ENCODE data around the gene MAML2. TPM values are rescaled to one million over a fixed set of nuclear protein-coding genes. Genes with fewer than 3 reads are reported as not detected.
A peak's percentile ranks its signal among the peaks of the same experiment; 100 is the strongest.
"Not testable (repeated sequence)": the region's sequence is repeated elsewhere in the genome, so short reads cannot be mapped to it uniquely, and the experiment has no call there.

MAML2 gene
- total RNA-seq, 1 donor from 2014 or later, result 5.2 TPM

DNA sequence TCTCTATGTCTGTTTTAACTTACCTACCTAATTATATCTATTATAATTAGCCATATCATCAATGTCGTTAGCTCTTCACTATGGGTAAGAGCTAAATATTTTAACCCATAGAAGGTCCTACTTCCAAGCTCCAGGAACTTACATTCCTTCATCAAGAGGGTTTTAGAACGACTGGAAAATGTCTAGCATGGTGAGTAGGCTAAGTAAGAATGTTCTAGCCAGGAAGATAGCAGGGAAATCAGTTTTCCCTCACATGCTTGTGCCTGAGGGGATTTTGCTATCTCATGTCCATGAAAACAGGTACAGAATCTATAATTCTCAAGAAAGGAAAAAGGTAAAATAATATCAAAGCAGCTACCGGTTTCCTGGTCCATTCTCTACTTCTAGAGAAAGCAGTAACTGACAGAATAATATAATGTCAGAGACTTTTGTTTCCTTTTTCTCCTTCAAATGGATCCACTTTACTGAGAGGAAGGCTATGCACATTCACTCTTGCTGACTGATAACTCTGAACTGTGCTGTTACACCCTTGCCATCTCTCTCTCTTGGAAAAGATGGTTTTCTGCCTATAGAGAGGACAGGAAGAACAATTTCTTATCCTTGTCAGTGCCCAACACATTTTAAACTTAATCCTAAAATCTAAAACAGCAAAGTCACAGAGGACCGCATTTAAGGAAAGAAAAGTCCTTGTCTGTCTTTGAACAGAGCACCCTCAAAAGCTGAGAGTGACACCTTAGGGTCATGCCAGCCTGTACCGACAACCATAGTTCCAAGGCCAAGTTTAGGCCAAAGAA, 67.0 kb downstream of the MAML2 start:
- H3K9me3 ChIP-seq (ENCODE audit: control insufficient read depth in 3 of 3, low read length in 3 of 3), result no peaks in the 10 kb centered on the region
- no peak overlapping the region for H3K27ac ChIP-seq (ENCODE audit: low read depth, low read length)
- H3K4me3 ChIP-seq (ENCODE audit: low read length in 3 of 3), result no peak overlapping the region
- H3K9ac ChIP-seq (ENCODE audit: low read depth in 1 of 3, low read length in 3 of 3), result no peak overlapping the region
- H3K4me1 ChIP-seq (ENCODE audit: control insufficient read depth in 3 of 3, insufficient read depth in 3 of 3, low read length in 3 of 3), result peaks cover 0 to 4% (median 0%) of the 10 kb centered on the region in 3 donors
- H3K27me3 ChIP-seq (ENCODE audit: control insufficient read depth in 3 of 3, insufficient read depth in 3 of 3, low read length in 3 of 3), result no peaks in the 10 kb centered on the region
- H3K36me3 ChIP-seq (ENCODE audit: control insufficient read depth in 3 of 3, insufficient read depth in 3 of 3, low read length in 3 of 3), result no peaks in the 10 kb centered on the region

DNA sequence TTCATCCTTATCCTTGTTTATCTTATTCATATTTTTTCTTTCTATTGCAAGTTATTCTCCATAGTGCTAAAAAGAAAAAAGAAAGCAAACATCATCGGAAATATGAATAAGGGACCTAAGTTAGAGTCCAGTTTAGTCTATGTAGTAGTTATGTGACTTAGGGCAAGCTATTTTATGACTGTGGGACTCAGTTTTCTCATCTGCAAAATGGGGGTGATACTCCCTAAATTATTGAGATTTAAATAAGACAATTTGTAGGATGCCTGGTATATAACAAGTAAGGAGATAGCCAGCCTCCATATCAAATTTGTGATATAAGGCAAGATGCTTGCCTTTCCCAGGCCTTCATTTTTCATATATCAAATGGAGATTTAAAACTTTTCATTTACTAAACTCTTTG, 69.5 kb downstream of the MAML2 start:
- no peak overlapping the region for H3K4me3 ChIP-seq (ENCODE audit: low read length in 3 of 3)
- no peaks in the 10 kb centered on the region for H3K9me3 ChIP-seq (ENCODE audit: control insufficient read depth in 3 of 3, low read length in 3 of 3)
- no peak overlapping the region for H3K9ac ChIP-seq (ENCODE audit: low read depth in 1 of 3, low read length in 3 of 3)
- H3K27me3 ChIP-seq (ENCODE audit: control insufficient read depth in 3 of 3, insufficient read depth in 3 of 3, low read length in 3 of 3), result no peaks in the 10 kb centered on the region
- H3K27ac ChIP-seq (ENCODE audit: low read depth, low read length), result no peak overlapping the region
- no peaks in the 10 kb centered on the region for H3K36me3 ChIP-seq (ENCODE audit: control insufficient read depth in 3 of 3, insufficient read depth in 3 of 3, low read length in 3 of 3)
- H3K4me1 ChIP-seq (ENCODE audit: control insufficient read depth in 3 of 3, insufficient read depth in 3 of 3, low read length in 3 of 3), result peaks cover 0 to 4% (median 0%) of the 10 kb centered on the region in 3 donors

DNA sequence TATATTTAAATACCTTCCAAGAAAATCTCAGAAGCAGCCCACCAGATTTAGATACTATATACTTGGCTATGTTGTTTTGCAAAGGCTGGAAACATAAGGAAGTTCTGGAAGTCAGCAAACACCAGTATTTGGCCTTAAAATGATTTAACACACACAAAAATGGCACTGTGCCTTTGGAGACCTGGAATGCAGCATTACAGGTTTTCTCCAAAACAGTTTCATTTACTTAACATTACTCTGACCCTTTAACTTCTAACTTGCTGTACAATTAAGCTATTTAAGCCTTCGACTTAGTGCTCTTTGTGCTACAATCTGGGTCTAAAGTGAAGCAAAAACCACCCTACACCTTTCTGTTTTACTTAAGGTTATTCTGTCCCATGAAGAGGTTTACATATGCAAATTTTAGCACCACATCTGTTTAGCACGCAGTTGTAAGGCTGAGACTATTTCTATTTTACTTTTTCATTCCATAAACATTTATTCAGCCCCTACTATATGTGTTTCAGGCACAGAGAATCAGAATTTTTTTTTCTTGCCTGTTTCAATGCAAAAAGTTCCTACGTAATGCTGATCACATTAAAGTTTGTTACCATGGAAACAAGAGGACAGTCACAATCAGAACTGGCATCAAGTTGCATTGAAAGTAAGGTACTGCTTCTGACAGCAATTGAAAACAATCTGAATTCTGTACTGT, 70.3 kb downstream of the MAML2 start:
- Histone ChIP-seq H3K36me3 (ENCODE audit: control insufficient read depth in 3 of 3, insufficient read depth in 3 of 3, low read length in 3 of 3) (no peaks in the 10 kb centered on the region), H3K9ac (ENCODE audit: low read depth in 1 of 3, low read length in 3 of 3) (no peak overlapping the region), H3K9me3 (ENCODE audit: control insufficient read depth in 3 of 3, low read length in 3 of 3) (no peaks in the 10 kb centered on the region), H3K4me3 (ENCODE audit: low read length in 3 of 3) (no peak overlapping the region), H3K27ac (ENCODE audit: low read depth, low read length) (no peak overlapping the region), H3K4me1 (ENCODE audit: control insufficient read depth in 3 of 3, insufficient read depth in 3 of 3, low read length in 3 of 3) (peaks cover 0 to 7% (median under 1%) of the 10 kb centered on the region in 3 donors), H3K27me3 (ENCODE audit: control insufficient read depth in 3 of 3, insufficient read depth in 3 of 3, low read length in 3 of 3) (no peaks in the 10 kb centered on the region)

DNA sequence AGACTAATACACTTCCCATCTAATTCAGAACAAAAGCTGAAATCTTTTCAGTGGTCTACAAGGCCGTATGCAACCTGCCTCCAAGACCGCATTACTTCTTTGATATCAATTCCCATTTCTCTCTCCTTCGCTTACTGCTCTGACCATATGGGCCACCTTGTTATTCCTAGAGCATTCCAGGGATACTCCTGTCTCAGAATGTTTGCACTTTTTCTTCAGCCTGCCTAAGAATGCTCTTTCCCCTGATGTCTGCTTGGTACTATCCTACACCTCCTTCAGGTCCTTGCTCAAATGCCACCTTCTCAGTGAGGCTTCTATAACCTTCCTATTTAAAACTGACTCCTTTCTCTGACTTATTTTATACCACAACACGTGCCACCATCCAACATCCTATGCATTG, 71.2 kb downstream of the MAML2 start:
- H3K27me3 ChIP-seq (ENCODE audit: control insufficient read depth in 3 of 3, insufficient read depth in 3 of 3, low read length in 3 of 3), result no peaks in the 10 kb centered on the region

DNA sequence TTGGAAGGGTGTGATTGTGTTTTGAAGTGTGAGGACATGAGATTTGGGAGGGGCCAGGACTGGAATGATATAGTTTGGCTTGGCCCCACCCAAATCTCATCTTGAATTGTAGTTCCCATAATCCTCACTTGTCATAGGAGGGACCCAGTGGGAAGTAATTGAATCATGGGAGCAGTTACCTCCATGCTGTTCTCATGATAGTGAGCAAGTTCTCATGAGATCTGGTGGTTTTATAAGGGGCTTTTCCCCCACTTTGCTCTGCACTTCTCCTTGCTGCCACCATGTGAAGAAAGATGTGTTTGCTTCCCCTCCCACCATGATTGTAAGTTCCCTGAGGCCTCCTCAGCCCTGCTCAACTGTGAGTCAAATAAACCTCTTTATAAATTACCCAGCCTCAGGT, 71.6 kb downstream of the MAML2 start:
- not testable (repeated sequence) for H3K27me3 ChIP-seq (ENCODE audit: control insufficient read depth in 3 of 3, insufficient read depth in 3 of 3, low read length in 3 of 3); H3K36me3 ChIP-seq (ENCODE audit: control insufficient read depth in 3 of 3, insufficient read depth in 3 of 3, low read length in 3 of 3); H3K9ac ChIP-seq (ENCODE audit: low read depth in 1 of 3, low read length in 3 of 3); H3K9me3 ChIP-seq (ENCODE audit: control insufficient read depth in 3 of 3, low read length in 3 of 3); H3K4me3 ChIP-seq (ENCODE audit: low read length in 3 of 3); H3K27ac ChIP-seq (ENCODE audit: low read depth, low read length); H3K4me1 ChIP-seq (ENCODE audit: control insufficient read depth in 3 of 3, insufficient read depth in 3 of 3, low read length in 3 of 3)

More for the DNA sequence above, 71.2 kb downstream of the MAML2 start:
- Histone ChIP-seq H3K9ac (ENCODE audit: low read depth in 1 of 3, low read length in 3 of 3) (no peak overlapping the region), H3K27ac (ENCODE audit: low read depth, low read length) (no peak overlapping the region), H3K4me1 (ENCODE audit: control insufficient read depth in 3 of 3, insufficient read depth in 3 of 3, low read length in 3 of 3) (peaks cover 0 to 8% (median 3%) of the 10 kb centered on the region in 3 donors), H3K36me3 (ENCODE audit: control insufficient read depth in 3 of 3, insufficient read depth in 3 of 3, low read length in 3 of 3) (no peaks in the 10 kb centered on the region), H3K9me3 (ENCODE audit: control insufficient read depth in 3 of 3, low read length in 3 of 3) (no peaks in the 10 kb centered on the region), H3K4me3 (ENCODE audit: low read length in 3 of 3) (no peak overlapping the region)

DNA sequence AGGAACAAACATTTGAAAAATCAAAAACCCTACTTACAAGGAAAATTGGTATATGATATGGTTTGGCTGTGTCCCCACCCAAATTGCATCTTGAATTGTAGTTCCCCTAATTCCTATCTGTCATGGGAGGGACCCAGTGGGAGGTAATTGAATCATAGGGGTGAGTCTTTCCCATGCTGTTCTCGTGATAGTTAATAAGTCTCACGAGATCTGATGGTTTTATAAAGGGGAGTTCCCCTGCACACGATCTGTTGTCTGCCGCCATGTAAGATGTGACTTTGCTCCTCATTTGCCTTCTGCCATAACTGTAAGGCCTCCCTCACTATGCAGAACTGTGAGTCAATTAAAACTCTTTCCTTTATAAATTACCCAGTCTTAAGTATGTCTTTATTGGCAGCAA, 74.5 kb downstream of the MAML2 start:
- not testable (repeated sequence) for H3K9me3 ChIP-seq (ENCODE audit: control insufficient read depth in 3 of 3, low read length in 3 of 3); H3K27me3 ChIP-seq (ENCODE audit: control insufficient read depth in 3 of 3, insufficient read depth in 3 of 3, low read length in 3 of 3); H3K27ac ChIP-seq (ENCODE audit: low read depth, low read length); H3K9ac ChIP-seq (ENCODE audit: low read depth in 1 of 3, low read length in 3 of 3); H3K36me3 ChIP-seq (ENCODE audit: control insufficient read depth in 3 of 3, insufficient read depth in 3 of 3, low read length in 3 of 3); H3K4me1 ChIP-seq (ENCODE audit: control insufficient read depth in 3 of 3, insufficient read depth in 3 of 3, low read length in 3 of 3); H3K4me3 ChIP-seq (ENCODE audit: low read length in 3 of 3)

DNA sequence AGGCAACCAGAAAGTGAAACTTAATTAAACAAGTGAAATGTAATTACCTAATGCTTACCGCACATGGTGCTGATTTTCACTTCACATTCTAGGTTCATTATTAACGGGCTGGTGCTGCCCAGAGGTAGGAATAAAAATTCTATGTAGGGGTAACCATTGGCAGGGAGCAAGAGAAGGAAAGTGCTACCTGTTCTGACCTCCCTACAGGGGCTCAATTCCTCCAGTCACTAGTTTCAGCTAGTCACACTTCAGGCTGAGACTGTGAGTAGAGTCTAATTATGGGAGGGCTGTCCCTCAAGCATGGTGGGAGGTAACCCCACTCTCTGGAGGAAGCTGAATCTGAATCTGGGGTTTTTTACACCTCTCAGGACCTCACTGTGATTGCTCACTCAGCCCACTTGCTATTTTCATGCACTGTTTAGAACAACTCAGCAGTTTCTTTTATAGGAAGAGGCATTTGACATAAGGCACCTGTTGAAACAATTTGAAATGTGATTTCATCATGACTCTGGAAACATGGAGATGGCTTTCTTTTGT, 75.4 kb downstream of the MAML2 start:
- H3K27ac ChIP-seq (ENCODE audit: low read depth, low read length), result peak overlapping the region; percentile 32
- H3K4me3 ChIP-seq (ENCODE audit: low read length in 3 of 3), result no peak overlapping the region
- H3K27me3 ChIP-seq (ENCODE audit: control insufficient read depth in 3 of 3, insufficient read depth in 3 of 3, low read length in 3 of 3), result no peaks in the 10 kb centered on the region
- H3K36me3 ChIP-seq (ENCODE audit: control insufficient read depth in 3 of 3, insufficient read depth in 3 of 3, low read length in 3 of 3), result no peaks in the 10 kb centered on the region
- no peaks in the 10 kb centered on the region for H3K9me3 ChIP-seq (ENCODE audit: control insufficient read depth in 3 of 3, low read length in 3 of 3)
- H3K4me1 ChIP-seq (ENCODE audit: control insufficient read depth in 3 of 3, insufficient read depth in 3 of 3, low read length in 3 of 3), result peaks cover 0 to 5% (median 3%) of the 10 kb centered on the region in 3 donors
- no peak overlapping the region for H3K9ac ChIP-seq (ENCODE audit: low read depth in 1 of 3, low read length in 3 of 3)

DNA sequence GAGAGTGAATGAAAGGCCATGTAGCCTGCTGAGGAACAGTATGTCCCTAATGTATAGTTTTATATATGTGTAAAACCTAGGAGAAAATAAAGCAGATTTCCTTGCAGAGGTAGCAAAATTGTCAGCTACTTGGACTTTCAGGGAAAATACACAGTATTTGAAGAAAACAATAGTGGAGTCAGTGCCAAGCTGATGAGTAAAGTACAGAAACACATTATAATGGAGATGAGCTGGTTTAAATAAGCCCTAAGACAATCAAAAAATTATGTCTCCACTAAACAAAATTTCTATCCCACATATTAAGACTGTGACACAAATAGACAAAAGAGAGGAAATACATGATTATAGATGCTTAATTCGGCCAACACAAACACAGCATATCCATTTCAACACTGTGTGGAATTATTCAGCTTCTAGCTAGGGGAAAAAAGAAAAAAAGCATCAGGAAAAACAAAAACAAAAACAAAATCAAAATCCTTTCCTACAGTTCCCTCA, 75.9 kb downstream of the MAML2 start:
- Histone ChIP-seq H3K4me1 (ENCODE audit: control insufficient read depth in 3 of 3, insufficient read depth in 3 of 3, low read length in 3 of 3) (peaks cover 0 to 4% (median 3%) of the 10 kb centered on the region in 3 donors), H3K4me3 (ENCODE audit: low read length in 3 of 3) (no peak overlapping the region), H3K27me3 (ENCODE audit: control insufficient read depth in 3 of 3, insufficient read depth in 3 of 3, low read length in 3 of 3) (no peaks in the 10 kb centered on the region), H3K9me3 (ENCODE audit: control insufficient read depth in 3 of 3, low read length in 3 of 3) (no peaks in the 10 kb centered on the region), H3K27ac (ENCODE audit: low read depth, low read length) (peak overlapping the region; percentile 32), H3K9ac (ENCODE audit: low read depth in 1 of 3, low read length in 3 of 3) (no peak overlapping the region), H3K36me3 (ENCODE audit: control insufficient read depth in 3 of 3, insufficient read depth in 3 of 3, low read length in 3 of 3) (no peaks in the 10 kb centered on the region)

DNA sequence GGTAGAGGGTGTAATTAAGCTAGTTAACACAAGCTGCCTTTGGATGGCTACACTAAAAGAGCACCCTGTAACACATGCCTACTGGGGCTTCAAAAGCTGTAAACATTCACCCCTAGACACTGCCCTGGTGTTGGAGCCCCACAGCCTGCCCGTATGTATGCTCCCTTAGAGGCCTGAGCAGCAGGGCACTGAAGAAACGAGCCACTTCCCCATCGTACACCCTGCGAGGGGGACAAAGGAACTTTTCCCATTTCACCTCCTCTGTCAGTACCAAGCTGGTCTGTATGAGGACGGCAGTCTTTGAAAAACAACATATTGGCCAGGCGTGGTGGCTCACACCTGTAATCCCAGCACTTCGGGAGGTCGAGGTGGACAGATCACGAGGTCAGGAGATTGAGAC, 77.0 kb downstream of the MAML2 start:
- H3K27me3 ChIP-seq (ENCODE audit: control insufficient read depth in 3 of 3, insufficient read depth in 3 of 3, low read length in 3 of 3), result no peaks in the 10 kb centered on the region
- no peaks in the 10 kb centered on the region for H3K9me3 ChIP-seq (ENCODE audit: control insufficient read depth in 3 of 3, low read length in 3 of 3)
- peaks cover 0 to 4% (median 3%) of the 10 kb centered on the region in 3 donors for H3K4me1 ChIP-seq (ENCODE audit: control insufficient read depth in 3 of 3, insufficient read depth in 3 of 3, low read length in 3 of 3)
- no peak overlapping the region for H3K4me3 ChIP-seq (ENCODE audit: low read length in 3 of 3)
- no peak overlapping the region for H3K27ac ChIP-seq (ENCODE audit: low read depth, low read length)
- H3K36me3 ChIP-seq (ENCODE audit: control insufficient read depth in 3 of 3, insufficient read depth in 3 of 3, low read length in 3 of 3), result no peaks in the 10 kb centered on the region
- no peak overlapping the region for H3K9ac ChIP-seq (ENCODE audit: low read depth in 1 of 3, low read length in 3 of 3)

DNA sequence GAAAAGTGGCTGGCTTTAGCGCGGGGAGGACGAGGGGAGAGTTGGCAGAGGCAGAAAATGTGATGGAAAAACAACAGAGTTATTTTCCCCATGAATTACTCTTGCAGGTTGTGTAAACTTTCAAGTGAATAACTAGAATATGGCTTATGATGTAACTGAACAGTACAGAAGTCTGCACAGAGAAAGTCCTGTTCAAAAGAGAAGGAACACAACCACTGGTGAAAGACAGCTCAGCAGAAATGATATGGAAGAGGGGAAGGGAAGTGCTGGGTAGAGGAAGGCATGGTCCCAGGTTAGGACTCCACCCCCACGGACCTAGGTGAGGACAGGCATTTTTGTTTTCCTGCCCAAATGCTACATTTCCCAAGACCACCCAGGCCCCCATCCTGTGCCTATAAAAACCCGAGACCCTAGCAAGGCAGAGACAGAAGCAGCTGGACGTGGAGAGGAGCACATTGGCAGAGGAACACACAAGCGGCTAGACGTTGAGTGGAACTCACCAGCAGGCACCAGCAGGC, 77.7 kb downstream of the MAML2 start:
- H3K36me3 ChIP-seq (ENCODE audit: control insufficient read depth in 3 of 3, insufficient read depth in 3 of 3, low read length in 3 of 3), result no peaks in the 10 kb centered on the region
- peaks cover 0 to 4% (median 3%) of the 10 kb centered on the region in 3 donors for H3K4me1 ChIP-seq (ENCODE audit: control insufficient read depth in 3 of 3, insufficient read depth in 3 of 3, low read length in 3 of 3)

More for the DNA sequence above, 77.7 kb downstream of the MAML2 start:
- H3K4me3 ChIP-seq (ENCODE audit: low read length in 3 of 3), result no peak overlapping the region
- no peak overlapping the region for H3K27ac ChIP-seq (ENCODE audit: low read depth, low read length)
- no peak overlapping the region for H3K9ac ChIP-seq (ENCODE audit: low read depth in 1 of 3, low read length in 3 of 3)
- no peaks in the 10 kb centered on the region for H3K27me3 ChIP-seq (ENCODE audit: control insufficient read depth in 3 of 3, insufficient read depth in 3 of 3, low read length in 3 of 3)
- no peaks in the 10 kb centered on the region for H3K9me3 ChIP-seq (ENCODE audit: control insufficient read depth in 3 of 3, low read length in 3 of 3)
